ENCODE measurements around the gene NUP62.

The NUP62 gene

GRCh38 chr19:49866933-49867782 is 62.1 kb downstream of the NUP62 start, which contains the start of gene PNKP:
PNKP (minus strand) TSS chr19:49867576; CDS start chr19:49867204, 372 bp downstream.
- peak; percentile 92 for DNase-seq (ENCODE audit: low spot score)

GRCh38 chr19:49864890-49865289 is 64.4 kb downstream of the NUP62 start:
- DNase-seq (ENCODE audit: low spot score), result no peak

DNA sequence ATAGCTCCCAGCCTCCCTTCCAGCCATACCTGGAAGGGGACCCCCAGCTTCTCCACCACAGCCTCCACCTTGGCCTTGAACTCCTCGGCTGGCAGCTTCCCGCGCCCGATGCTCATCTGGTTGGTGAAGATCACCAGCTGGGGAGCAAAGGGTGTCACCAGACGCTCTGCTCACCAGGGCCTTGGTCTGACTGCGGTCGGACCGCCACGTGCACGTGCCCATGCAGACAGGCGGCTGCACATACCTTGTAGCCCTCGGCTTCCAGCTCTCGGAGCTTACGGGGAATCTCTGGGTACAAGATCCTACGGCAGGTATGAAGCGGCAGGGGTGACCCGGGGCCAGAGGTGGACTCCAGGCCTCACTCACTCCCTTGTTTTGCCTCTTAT is 65.4 kb downstream of the NUP62 start:
- DNase-seq (ENCODE audit: low spot score), result no peak

DNA sequence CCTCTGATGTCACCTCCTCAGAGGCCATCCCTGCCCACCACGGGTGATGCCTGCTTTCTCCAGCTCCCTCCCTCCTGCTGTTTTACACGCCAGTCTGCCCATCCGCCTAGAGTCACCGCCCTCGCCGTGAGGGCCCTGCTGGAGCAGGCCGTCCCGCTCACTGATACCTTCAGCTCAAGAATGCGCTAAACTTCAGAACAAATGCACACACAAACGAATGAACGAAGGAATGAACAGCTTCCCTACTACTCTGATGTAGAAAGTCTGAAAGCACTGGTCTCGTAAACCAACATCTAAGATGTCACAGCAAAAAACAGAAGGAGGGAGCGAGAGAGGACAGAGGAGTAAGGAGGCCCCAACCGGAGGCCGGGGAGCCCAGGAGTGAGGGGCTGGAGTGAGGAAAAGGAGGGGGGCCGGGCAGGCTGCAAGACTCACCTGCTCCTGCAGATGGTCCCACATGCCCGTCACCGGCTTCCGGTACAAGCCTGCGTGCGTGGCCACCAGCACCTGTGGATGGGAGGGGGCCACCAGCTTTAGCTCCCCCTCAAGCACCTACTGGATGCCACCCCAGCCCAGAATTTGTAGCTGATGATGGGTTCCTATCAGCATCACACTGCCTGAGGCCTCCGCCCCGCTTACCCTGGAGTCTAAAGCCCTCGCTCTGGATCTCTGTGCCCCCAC is 65.9 kb downstream of the NUP62 start:
- DNase-seq (ENCODE audit: low spot score), result peak; percentile 14

GRCh38 chr19:49862391-49863253 is 66.7 kb downstream of the NUP62 start:
- peak; percentile 44 for DNase-seq (ENCODE audit: low spot score)

DNA sequence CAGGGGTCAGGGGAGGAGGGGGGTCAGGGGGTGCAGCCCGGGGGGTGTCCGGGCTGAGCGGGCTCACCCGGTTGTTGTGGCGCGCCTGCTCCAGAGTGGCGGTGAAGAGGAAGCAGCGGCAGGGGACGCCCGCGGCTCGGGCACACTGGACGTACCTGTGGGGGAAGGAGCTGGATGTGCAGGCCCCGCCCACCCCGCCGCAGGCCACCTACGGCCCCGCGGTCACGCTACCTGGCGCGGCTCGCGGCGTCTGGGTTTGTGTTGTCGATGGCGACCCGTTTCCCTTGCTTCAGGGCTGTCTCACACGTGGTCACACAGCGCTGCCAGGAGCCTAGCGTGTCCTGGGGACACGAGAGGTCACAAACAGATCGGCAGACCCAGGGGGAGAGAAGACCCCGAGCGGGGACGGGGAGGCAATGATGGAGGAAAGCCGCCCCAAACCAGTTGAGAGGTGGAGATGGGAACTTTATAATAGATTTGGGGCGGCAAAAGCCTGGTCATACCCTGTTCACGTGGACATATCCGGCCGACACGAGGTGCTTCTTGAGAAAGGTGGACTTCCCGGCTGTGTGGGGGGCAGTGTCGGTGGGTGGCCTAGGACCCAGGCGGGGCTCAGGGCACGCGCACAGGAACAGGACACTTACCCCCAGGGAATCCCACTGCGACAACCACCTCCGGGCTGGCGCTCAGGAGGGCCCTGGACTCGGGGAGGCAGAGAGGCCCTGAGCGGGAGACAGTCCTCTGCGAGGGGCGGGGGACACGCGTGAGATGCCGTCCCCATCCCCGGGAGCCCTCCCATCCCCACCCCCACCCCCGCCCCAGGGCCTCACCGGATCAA is 67.5 kb downstream of the NUP62 start:
- DNase-seq (ENCODE audit: low spot score), result peak; percentile 17

- peak; percentile 9 for DNase-seq (ENCODE audit: low spot score)
Observed at GRCh38 chr19:49861107-49861506, 68.2 kb downstream of the NUP62 start.

DNA sequence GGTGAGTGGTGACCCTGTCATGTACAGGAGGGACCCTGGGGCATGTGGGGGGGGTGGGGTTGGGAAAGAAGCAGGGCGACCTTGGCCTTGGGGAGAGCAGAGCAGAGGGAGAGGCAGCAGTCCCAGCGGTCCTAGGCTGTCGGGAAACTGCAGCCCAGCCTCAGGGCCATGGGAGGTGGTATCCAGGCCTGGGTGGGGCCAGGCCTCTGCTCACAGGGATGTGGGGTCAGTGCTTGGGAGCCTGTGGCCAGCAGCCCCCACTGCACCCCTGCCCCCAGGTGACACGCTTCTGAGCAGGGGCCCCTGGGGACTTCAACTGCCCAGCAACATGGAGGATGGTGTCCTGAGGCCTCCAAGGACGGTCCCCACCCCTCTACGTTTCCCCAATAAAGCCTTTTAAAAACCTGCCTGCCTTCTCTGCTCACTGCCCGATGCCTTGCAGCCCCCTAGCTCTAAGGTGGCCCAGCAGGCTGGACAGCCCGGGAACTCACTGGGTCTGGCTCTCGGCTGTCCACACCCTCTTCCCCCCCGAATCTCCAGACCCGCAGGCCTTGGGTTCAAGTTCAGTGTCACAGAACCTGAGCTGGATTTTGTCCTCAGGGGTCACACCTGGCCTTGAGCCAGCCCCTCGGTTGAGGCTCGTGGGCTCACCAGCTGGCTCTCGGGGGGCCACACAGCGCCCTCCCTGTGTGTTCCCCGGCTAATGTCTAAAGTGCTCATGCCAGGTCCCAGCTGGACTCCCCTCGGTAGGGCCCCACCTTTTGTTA is 68.8 kb downstream of the NUP62 start:
- DNase-seq (ENCODE audit: low spot score), result peak; percentile 13

- DNase-seq (ENCODE audit: low spot score), result peak; percentile 11
Observed at GRCh38 chr19:49859682-49860335, 69.5 kb downstream of the NUP62 start.

GRCh38 chr19:49858088-49858985 is 71.0 kb downstream of the NUP62 start:
- peak; percentile 45 for DNase-seq (ENCODE audit: low spot score)

DNA sequence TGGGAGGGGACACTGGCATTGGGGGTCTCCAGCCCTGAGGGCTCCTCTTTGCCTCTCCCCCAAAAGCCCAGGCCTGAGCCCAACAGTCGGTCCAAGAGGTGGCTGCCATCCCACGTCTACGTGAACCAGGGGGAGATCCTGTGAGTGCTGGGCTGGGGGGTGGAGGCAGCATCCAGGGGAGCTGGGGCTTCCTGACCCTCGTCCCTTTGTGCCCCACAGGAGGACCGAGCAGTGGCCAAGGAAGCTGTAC is 71.5 kb downstream of the NUP62 start:
- no peak for DNase-seq (ENCODE audit: low spot score)

DNA sequence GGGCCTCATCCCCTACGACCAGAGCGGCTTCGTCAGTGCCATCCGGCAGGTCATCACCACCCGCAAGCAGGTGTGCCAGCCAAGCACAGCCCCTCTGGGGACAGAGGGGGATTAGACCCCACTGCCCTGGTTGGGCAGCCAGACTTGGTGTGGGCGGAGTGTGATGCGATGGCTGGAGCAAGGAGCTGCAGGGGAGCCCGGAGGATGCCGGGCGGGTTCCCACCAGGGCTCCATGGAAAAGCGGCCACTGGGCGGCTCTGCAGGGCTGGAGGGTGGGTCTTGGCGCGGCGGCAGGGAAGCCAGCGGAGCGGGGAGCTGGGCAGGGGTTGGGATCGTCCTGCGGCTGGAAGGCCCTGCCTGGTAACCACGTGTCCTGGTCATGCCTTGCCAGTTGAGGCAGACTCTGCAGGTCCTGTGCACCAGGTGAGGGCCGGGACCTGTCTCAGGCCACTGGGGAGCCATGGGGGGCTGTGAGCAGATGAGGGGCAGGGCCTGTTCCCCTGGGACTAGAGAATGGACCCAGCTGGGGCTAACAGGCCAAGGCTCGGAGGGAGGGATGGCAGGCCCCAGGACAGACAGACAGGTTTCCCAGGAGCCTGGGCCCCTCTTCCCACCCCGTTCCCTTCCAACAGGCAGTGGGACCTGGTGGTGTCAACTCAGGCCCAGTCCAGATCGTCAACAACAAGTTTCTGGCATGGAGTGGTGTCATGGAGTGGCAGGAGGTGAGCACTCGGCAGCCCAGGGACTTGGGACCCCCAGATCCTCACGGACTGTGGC is 72.1 kb downstream of the NUP62 start:
- DNase-seq (ENCODE audit: low spot score), result no peak

Measured in NAMALWA (cell line).